Measurements from ENCODE around the gene ABCA2.

DNA sequence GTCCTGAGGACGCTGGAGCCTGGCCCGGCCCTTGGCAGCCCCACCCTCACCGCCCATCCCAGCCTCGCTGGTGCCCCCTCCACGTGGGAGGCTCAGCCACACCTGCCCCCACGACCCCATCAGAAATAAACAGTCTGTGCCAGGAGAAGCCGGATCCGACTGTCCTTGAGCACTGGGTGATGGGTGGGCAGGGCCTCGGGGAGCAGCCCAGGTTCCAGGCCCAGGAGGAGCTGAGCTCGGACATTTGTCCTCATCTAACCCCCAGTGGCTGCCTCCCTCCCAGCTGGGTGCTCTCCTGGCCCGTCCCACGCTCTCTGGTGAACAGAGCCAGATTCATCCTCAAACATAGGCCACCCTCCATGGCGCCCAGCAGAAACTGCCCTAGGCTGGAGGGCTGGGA, 55.3 kb downstream of the ABCA2 start:
- TF ChIP-seq EZH2 (IDR thresholded peaks at IDR 0.05) (no peak), POLR2AphosphoS5 (IDR thresholded peaks at IDR 0.05; ENCODE audit: borderline replicate concordance, low read depth, low read length) (no peak), FOXP2 (optimal IDR thresholded peaks at IDR 0.05; ENCODE audit: control extremely low read depth, extremely low read length, insufficient read depth) (no peak)

Measured in SK-N-MC (cell line).